ENCODE data around the gene ZNF526.

GRCh38 chr19:42170715-42171114 is 49.4 kb upstream of the ZNF526 start:
- TF ChIP-seq CTCF (IDR thresholded peaks at IDR 0.05) (no peak), POLR2A (IDR thresholded peaks at IDR 0.05) (no peak)

All from esophagus squamous epithelium (tissue), 4 donors.